Activated CD4-positive, alpha-beta T cell treated with anti-CD3 and anti-CD28 coated beads, Interleukin-2, amount 50 U/mL, for 16 hours (primary cell): ENCODE data around the gene TNFRSF8.
"Not testable (repeated sequence)": the region's sequence is repeated elsewhere in the genome, so short reads cannot be mapped to it uniquely, and the experiment has no call there.

Experiments used
- DNase-seq: peaks from one replicate; pipeline ENCODE4 v3.0.0-alpha.2; 2020

The TNFRSF8 gene

GRCh38 chr1:12039164-12039525 is 24.0 kb upstream of the TNFRSF8 start:
- no peak for DNase-seq

- DNase-seq: not testable (repeated sequence)
Measured at GRCh38 chr1:12039824-12040456, 23.2 kb upstream of the TNFRSF8 start.

GRCh38 chr1:12040457-12041051 is 22.5 kb upstream of the TNFRSF8 start:
- DNase-seq: peak; percentile 82

GRCh38 chr1:12044187-12044877 is 18.8 kb upstream of the TNFRSF8 start:
- DNase-seq: peak; percentile 74

- no peak for DNase-seq
Measured at GRCh38 chr1:12046749-12047119, 16.4 kb upstream of the TNFRSF8 start.

- DNase-seq: peak; percentile 96
Measured at GRCh38 chr1:12047120-12047876, 15.8 kb upstream of the TNFRSF8 start.

GRCh38 chr1:12048372-12048771 is 14.7 kb upstream of the TNFRSF8 start:
- no peak for DNase-seq

GRCh38 chr1:12049616-12050015 is 13.5 kb upstream of the TNFRSF8 start:
- no peak for DNase-seq

GRCh38 chr1:12051361-12051760 is 11.7 kb upstream of the TNFRSF8 start:
- DNase-seq: no peak

- peak; percentile 94 for DNase-seq
Measured at GRCh38 chr1:12052008-12052573, 11.0 kb upstream of the TNFRSF8 start.

- no peak for DNase-seq
Measured at GRCh38 chr1:12052997-12053686, 10.0 kb upstream of the TNFRSF8 start.

GRCh38 chr1:12053752-12054548 is 9.2 kb upstream of the TNFRSF8 start:
- DNase-seq: peak; percentile 57

- no peak for DNase-seq
Measured at GRCh38 chr1:12055259-12055658, 7.8 kb upstream of the TNFRSF8 start.

GRCh38 chr1:12056331-12056841 is 6.7 kb upstream of the TNFRSF8 start:
- peak; percentile 92 for DNase-seq

GRCh38 chr1:12057382-12057781 is 5.7 kb upstream of the TNFRSF8 start:
- peak; percentile 78 for DNase-seq

GRCh38 chr1:12057940-12058687 is 5.0 kb upstream of the TNFRSF8 start:
- no peak for DNase-seq

GRCh38 chr1:12059226-12059625 is 3.9 kb upstream of the TNFRSF8 start:
- DNase-seq: no peak

GRCh38 chr1:12059722-12060464 is 3.2 kb upstream of the TNFRSF8 start:
- DNase-seq: peak; percentile 83

GRCh38 chr1:12060500-12060899 is 2.6 kb upstream of the TNFRSF8 start:
- no peak for DNase-seq
